Neural progenitor cell (in vitro differentiated cells): Measurements from ENCODE around the gene TMPRSS9. TPM values are rescaled to one million over a fixed set of nuclear protein-coding genes. Genes with fewer than 3 reads are reported as not detected.

Source experiments
- DNase-seq: peaks from one replicate; pipeline ENCODE4 v3.0.0-alpha.2; 2016; ENCODE audit warnings: low spot score
- H2AFZ ChIP-seq: fragments of 200-600 bp; sonication (generic); replicated peaks from 2 replicates; pipeline ENCODE4 v1.6.1; 2016; ENCODE audit warnings: antibody characterized with exemption
- H3F3A ChIP-seq: fragments of 200-600 bp; sonication (generic); 2 replicates; pipeline ENCODE4 v1.6.1; 2016; ENCODE audit warnings: antibody characterized with exemption, low read depth
- H3K27ac ChIP-seq: fragments of 200-600 bp; sonication (generic); 2 replicates; pipeline ENCODE4 v1.5.1; 2016; ENCODE audit warnings: mild to moderate bottlenecking
- H3K27me3 ChIP-seq: fragments of 200-600 bp; sonication (generic); 2 replicates; pipeline ENCODE4 v1.6.1; 2016; ENCODE audit warnings: mild to moderate bottlenecking, moderate library complexity
- H3K36me3 ChIP-seq: fragments of 200-600 bp; sonication (generic); 2 replicates; pipeline ENCODE4 v1.5.1; 2016
- H3K4me1 ChIP-seq: fragments of 200-600 bp; sonication (generic); 2 replicates; pipeline ENCODE4 v1.6.1; 2016; ENCODE audit warnings: mixed run types
- H3K4me2 ChIP-seq: fragments of 200-600 bp; sonication (generic); 2 replicates; pipeline ENCODE4 v1.6.1; 2016
- H3K4me3 ChIP-seq: fragments of 200-600 bp; sonication (generic); 2 replicates; pipeline ENCODE4 v1.5.1; 2016
- H3K79me2 ChIP-seq: fragments of 200-600 bp; sonication (generic); 2 replicates; pipeline ENCODE4 v1.6.1; 2016; ENCODE audit warnings: low read depth
- H3K9ac ChIP-seq: fragments of 200-600 bp; sonication (generic); 2 replicates; pipeline ENCODE4 v1.6.1; 2016
- H3K9me3 ChIP-seq: fragments of 200-600 bp; sonication (generic); 2 replicates; pipeline ENCODE4 v1.5.1; 2016; ENCODE audit warnings: low read depth
- H4K20me1 ChIP-seq: fragments of 200-600 bp; sonication (generic); 2 replicates; pipeline ENCODE4 v1.6.1; 2016; ENCODE audit warnings: low read depth
- H3K27ac Mint-ChIP-seq: 3 replicates; pipeline ENCODE4 v1.8.0; 2021; ENCODE audit warnings: mixed read lengths
- H3K27me3 Mint-ChIP-seq: 2 replicates; pipeline ENCODE4 v1.8.0; 2022; ENCODE audit warnings: low read depth, mild to moderate bottlenecking, inconsistent platforms, moderate library complexity, mixed read lengths; ENCODE audit not compliant: insufficient read depth
- H3K36me3 Mint-ChIP-seq: 3 replicates; pipeline ENCODE4 v1.8.0; 2021; ENCODE audit warnings: mixed read lengths
- H3K4me1 Mint-ChIP-seq: 3 replicates; pipeline ENCODE4 v1.8.0; 2021; ENCODE audit warnings: mixed read lengths
- H3K4me3 Mint-ChIP-seq: 3 replicates; pipeline ENCODE4 v1.8.0; 2021; ENCODE audit warnings: mild to moderate bottlenecking, moderate library complexity, mixed read lengths
- H3K9me3 Mint-ChIP-seq: 3 replicates; pipeline ENCODE4 v1.8.0; 2020; ENCODE audit warnings: mixed read lengths
- EZH2 ChIP-seq: fragments of 200-600 bp; sonication (generic); IDR thresholded peaks from 2 replicates; pipeline ENCODE4 v1.6.1; 2017; ENCODE audit warnings: antibody characterized with exemption, mild to moderate bottlenecking, moderate library complexity
- EZH2phosphoT487 ChIP-seq: fragments of 200-600 bp; sonication (generic); IDR thresholded peaks from 2 replicates; pipeline ENCODE4 v1.6.1; 2017; ENCODE audit warnings: antibody characterized with exemption
- total RNA-seq: library from RNA; depleted of rRNA; stranded (reverse); fragments of >200 nt; gene quantifications from 2 replicates; pipeline ENCODE4 v1.2.3, GENCODE V29; 2015; ENCODE audit warnings: low replicate concordance
- TF ChIP-seq, protein P1 (sequence below): fragments of 200-600 bp; sonication (generic); IDR thresholded peaks from 2 replicates; pipeline ENCODE4 v1.5.1; 2017; ENCODE audit warnings: antibody characterized with exemption, mild to moderate bottlenecking

The TMPRSS9 gene
- total RNA-seq, 1 donor from 2014 or later = not detected

DNA sequence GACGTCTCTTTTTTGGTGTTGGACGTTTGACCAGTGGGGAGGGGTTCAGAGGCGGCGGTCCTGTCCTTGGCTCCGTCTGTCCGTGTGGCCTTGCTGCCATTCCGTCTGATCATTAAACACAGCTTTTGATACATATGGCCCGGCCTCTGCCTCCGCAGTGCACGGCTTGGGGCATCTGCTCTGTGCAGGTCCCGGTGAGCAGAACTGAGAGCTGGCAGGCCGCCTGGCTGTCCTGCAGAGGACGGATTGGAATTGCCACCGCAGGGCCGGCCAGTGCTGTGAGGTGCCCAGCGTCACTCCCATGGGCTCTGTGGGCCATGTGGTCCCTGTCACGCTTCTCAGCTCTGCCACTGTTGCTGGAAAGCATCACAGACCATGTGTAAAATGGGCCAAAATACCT is 5.4 kb upstream of the TMPRSS9 start:
- DNase-seq = no peak
- Histone ChIP-seq H3K36me3 (no peaks in the 10 kb centered on the region), H3K4me2 (no peak overlapping the region), H3K79me2 (no peaks in the 10 kb centered on the region), H3K27me3 (peaks cover 18% of the 10 kb centered on the region), H3K27ac (no peak overlapping the region), H3K4me1 (no peaks in the 10 kb centered on the region), H3K4me3 (no peak overlapping the region), H3K9ac (no peak overlapping the region), H4K20me1 (no peaks in the 10 kb centered on the region), H3K9me3 (no peaks in the 10 kb centered on the region), H2AFZ (no peak overlapping the region), H3F3A (peaks cover 10% of the 10 kb centered on the region)
- H3K36me3 Mint-ChIP-seq = no peaks in the 10 kb centered on the region
- H3K4me3 Mint-ChIP-seq = no peak overlapping the region
- H3K9me3 Mint-ChIP-seq = no peaks in the 10 kb centered on the region
- no peak overlapping the region for H3K27ac Mint-ChIP-seq
- H3K27me3 Mint-ChIP-seq = peaks cover 13% of the 10 kb centered on the region
- no peaks in the 10 kb centered on the region for H3K4me1 Mint-ChIP-seq
- TF ChIP-seq EZH2phosphoT487 (no peak), EZH2 (no peak)
- TF ChIP-seq, protein P1, sequence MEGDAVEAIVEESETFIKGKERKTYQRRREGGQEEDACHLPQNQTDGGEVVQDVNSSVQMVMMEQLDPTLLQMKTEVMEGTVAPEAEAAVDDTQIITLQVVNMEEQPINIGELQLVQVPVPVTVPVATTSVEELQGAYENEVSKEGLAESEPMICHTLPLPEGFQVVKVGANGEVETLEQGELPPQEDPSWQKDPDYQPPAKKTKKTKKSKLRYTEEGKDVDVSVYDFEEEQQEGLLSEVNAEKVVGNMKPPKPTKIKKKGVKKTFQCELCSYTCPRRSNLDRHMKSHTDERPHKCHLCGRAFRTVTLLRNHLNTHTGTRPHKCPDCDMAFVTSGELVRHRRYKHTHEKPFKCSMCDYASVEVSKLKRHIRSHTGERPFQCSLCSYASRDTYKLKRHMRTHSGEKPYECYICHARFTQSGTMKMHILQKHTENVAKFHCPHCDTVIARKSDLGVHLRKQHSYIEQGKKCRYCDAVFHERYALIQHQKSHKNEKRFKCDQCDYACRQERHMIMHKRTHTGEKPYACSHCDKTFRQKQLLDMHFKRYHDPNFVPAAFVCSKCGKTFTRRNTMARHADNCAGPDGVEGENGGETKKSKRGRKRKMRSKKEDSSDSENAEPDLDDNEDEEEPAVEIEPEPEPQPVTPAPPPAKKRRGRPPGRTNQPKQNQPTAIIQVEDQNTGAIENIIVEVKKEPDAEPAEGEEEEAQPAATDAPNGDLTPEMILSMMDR = no peak

DNA sequence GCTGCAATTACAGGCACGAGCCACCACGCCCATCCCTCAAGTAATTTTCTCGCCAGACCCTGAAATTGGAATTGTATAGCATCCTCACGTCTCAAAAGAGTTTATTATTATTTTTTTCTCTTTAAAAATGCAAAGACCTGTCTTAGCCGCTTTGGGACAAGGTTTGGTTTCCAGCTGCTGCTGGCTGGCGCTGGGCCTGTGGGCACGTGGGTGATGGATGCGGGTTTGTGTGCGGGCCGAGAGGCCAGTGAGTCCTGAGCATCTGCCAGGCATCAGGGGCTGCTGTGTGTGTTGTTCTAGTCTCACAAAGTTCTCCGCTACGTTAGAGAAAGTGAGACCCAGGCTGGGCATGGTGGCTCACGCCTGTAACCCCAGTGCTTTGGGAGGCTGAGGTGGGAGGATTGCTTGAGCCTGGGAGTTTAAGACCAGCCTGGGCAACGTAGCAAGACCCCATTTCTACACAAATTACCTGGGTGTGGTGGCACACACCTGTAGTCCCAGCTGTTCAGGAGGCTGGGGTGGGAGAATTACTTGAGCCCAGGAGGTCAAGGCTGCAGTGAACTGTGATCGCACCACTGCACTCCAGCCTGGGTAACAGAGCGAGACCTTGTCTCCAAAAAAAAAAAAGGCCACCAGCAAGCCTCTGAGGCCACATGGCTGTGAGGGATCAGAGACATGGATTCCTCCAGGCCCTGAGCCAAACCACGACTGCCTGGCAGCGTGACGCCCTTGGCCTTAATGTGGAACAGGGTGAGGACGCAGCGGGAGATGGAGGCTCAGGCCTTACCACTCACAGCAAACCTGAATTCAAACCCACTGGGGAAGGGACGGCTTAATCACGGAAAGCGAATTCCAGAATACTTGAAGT is 4.7 kb upstream of the TMPRSS9 start:
- Histone ChIP-seq H3K4me1 (no peaks in the 10 kb centered on the region), H3K9ac (no peak overlapping the region), H3K4me3 (no peak overlapping the region), H4K20me1 (no peaks in the 10 kb centered on the region), H3K4me2 (no peak overlapping the region), H3K27me3 (peaks cover 25% of the 10 kb centered on the region), H3K27ac (no peak overlapping the region), H3K79me2 (no peaks in the 10 kb centered on the region), H3K9me3 (no peaks in the 10 kb centered on the region), H3F3A (peaks cover 10% of the 10 kb centered on the region), H2AFZ (no peak overlapping the region), H3K36me3 (no peaks in the 10 kb centered on the region)
- Mint-ChIP-seq H3K27ac (no peak overlapping the region), H3K9me3 (no peaks in the 10 kb centered on the region), H3K4me1 (peaks cover under 1% of the 10 kb centered on the region), H3K4me3 (no peak overlapping the region), H3K27me3 (peaks cover 13% of the 10 kb centered on the region), H3K36me3 (no peaks in the 10 kb centered on the region)
- TF ChIP-seq, protein P1 = no peak
- no peak for TF ChIP-seq EZH2
- TF ChIP-seq EZH2phosphoT487 = no peak
- no peak for DNase-seq

DNA sequence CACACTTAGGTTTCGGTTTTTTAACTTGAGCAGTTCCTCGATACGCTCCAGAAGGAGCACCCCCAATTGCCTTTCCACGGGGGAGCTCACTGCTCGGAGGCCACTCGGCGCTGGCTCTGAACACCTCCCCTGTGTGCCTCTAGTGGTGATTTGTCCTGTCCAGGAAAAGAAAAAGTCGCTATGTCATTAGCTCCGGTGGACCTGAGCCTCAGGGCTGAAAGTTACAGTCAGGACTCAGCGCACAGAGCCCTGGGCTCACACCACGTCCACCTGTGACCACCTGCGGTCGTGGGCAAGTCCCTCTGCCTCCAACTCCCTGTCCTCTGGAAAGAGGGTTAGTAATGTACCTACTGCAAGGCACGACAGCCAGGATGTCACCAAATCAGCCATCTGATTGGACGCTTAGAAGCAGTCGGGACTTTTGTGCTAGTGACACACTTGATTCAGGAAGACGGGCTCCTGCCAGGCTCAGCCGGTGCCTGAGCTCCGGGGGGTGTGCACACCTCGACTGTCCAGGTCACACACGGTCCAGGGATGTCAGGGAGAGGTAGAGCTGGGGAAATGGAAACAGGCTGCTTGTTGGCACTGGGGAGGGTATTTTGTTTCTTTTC is 3.9 kb upstream of the TMPRSS9 start:
- Histone ChIP-seq H3K4me1 (no peaks in the 10 kb centered on the region), H4K20me1 (no peaks in the 10 kb centered on the region), H3K9me3 (no peaks in the 10 kb centered on the region), H3K79me2 (no peaks in the 10 kb centered on the region), H3K27ac (no peak overlapping the region), H3K9ac (no peak overlapping the region), H3K27me3 (peaks cover 31% of the 10 kb centered on the region), H3K4me2 (no peak overlapping the region), H2AFZ (no peak overlapping the region), H3F3A (peaks cover 10% of the 10 kb centered on the region), H3K36me3 (no peaks in the 10 kb centered on the region), H3K4me3 (no peak overlapping the region)
- Mint-ChIP-seq H3K9me3 (no peaks in the 10 kb centered on the region), H3K27me3 (peaks cover 16% of the 10 kb centered on the region), H3K4me1 (peaks cover 4% of the 10 kb centered on the region), H3K36me3 (no peaks in the 10 kb centered on the region), H3K27ac (no peak overlapping the region), H3K4me3 (no peak overlapping the region)
- DNase-seq = no peak
- TF ChIP-seq EZH2 (no peak), EZH2phosphoT487 (no peak)
- TF ChIP-seq, protein P1 = no peak
